GM18951 (cell line): ENCODE measurements around the gene PTCH2.

ENCODE experiments used
- POLR2A ChIP-seq: IDR thresholded peaks from 4 replicates; pipeline ENCODE4 v1.6.1; 2011; ENCODE audit warnings: mild to moderate bottlenecking; ENCODE audit not compliant: insufficient read length, insufficient read depth; ENCODE audit errors: extremely low read depth
- in situ Hi-C: fragments of 300-500 bp; cut with MboI; formaldehyde crosslinking; loops from one replicate; pipeline ENCODE4 v1.12.0; 2022; ENCODE audit warnings: low sequenced_read_pairs, mixed read lengths, inconsistent platforms; ENCODE audit not compliant: unreplicated experiment

The PTCH2 gene

GRCh38 chr1:44832056-44832705 lies 10.9 kb downstream of the PTCH2 start:
- no peak for TF ChIP-seq POLR2A
- in situ Hi-C loops = no loop called here

GRCh38 chr1:44831516-44831915 lies 11.5 kb downstream of the PTCH2 start:
- in situ Hi-C loops = no loop called here
- TF ChIP-seq POLR2A = no peak

- in situ Hi-C loops = no loop called here
- TF ChIP-seq POLR2A = no peak
Observed at GRCh38 chr1:44830900-44831304, 12.2 kb downstream of the PTCH2 start.

GRCh38 chr1:44829506-44830384 lies 13.3 kb downstream of the PTCH2 start:
- in situ Hi-C loops = no loop called here
- no peak for TF ChIP-seq POLR2A

GRCh38 chr1:44828841-44829440 lies 14.1 kb downstream of the PTCH2 start:
- in situ Hi-C loops = no loop called here
- TF ChIP-seq POLR2A = no peak

- in situ Hi-C loops = no loop called here
- no peak for TF ChIP-seq POLR2A
Observed at GRCh38 chr1:44828003-44828651, 14.9 kb downstream of the PTCH2 start.

GRCh38 chr1:44827197-44828002 lies 15.7 kb downstream of the PTCH2 start:
- no peak for TF ChIP-seq POLR2A
- in situ Hi-C loops = no loop called here

- TF ChIP-seq POLR2A = no peak
- in situ Hi-C loops = no loop called here
Observed at GRCh38 chr1:44826375-44827196, 16.5 kb downstream of the PTCH2 start.

GRCh38 chr1:44824392-44824791 lies 18.7 kb downstream of the PTCH2 start:
- in situ Hi-C loops = loop anchor here (25.0 kb wide), 1 partner anchor 663 kb away; the partner anchor contains the start of gene TESK2

- in situ Hi-C loops = loop anchor here (25.0 kb wide), 1 partner anchor 664 kb away; the partner anchor contains the start of gene TESK2
- no peak for TF ChIP-seq POLR2A
Observed at GRCh38 chr1:44822981-44823451, 20.0 kb downstream of the PTCH2 start.

- in situ Hi-C loops = loop anchor here (25.0 kb wide), 1 partner anchor 665 kb away; the partner anchor contains the start of gene TESK2
- TF ChIP-seq POLR2A = no peak
Observed at GRCh38 chr1:44822131-44822701, 20.8 kb downstream of the PTCH2 start.
